GM18951 (cell line): ENCODE results near the gene FAM124A.

ENCODE experiments used
- POLR2A ChIP-seq: IDR thresholded peaks from 4 replicates; pipeline ENCODE4 v1.6.1; 2011; ENCODE audit warnings: mild to moderate bottlenecking; ENCODE audit not compliant: insufficient read length, insufficient read depth; ENCODE audit errors: extremely low read depth
- in situ Hi-C: fragments of 300-500 bp; cut with MboI; formaldehyde crosslinking; loops from one replicate; pipeline ENCODE4 v1.12.0; 2022; ENCODE audit warnings: low sequenced_read_pairs, mixed read lengths, inconsistent platforms; ENCODE audit not compliant: unreplicated experiment

FAM124A gene

DNA sequence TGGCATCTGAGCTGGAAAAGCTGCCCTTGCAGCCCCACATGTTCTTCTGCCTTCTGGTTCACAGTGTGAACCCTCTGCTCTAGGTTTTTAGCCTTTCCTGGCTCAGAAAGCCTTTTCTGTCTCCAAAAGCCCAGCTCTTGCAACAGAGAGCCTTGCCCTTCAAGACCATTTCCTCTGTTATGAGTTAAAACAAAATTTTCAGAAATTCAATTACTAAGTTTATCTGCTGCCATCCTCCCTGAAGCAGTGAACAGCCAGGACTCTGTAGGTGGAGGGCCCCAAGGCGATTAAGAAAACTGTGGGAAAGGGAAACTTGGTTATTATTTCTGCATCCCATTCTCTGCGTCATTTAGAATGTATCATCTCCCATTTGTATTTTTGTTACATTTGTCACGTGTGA, 18.8 kb downstream of the FAM124A start:
- TF ChIP-seq POLR2A: no peak
- in situ Hi-C loops: no loop called here

DNA sequence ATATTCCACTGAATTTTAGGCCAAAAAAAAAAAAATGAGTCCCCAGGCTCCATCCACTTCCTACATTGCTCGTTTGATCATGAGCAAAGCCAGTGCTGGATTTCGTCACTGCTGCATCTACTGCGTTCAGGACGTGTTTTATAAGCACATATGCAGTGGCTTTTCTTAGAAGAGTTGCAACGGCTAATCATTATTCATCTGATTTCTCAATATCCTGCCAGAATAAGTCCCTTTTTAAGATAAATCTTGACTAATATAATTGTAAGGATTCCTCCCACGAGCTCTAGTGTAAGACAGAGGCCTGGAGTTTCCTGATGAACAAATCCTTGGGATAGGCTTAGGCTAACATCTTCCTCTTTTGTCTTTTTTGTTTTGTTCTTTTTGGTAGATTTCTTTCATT, 19.5 kb downstream of the FAM124A start:
- no peak for TF ChIP-seq POLR2A
- in situ Hi-C loops: no loop called here

DNA sequence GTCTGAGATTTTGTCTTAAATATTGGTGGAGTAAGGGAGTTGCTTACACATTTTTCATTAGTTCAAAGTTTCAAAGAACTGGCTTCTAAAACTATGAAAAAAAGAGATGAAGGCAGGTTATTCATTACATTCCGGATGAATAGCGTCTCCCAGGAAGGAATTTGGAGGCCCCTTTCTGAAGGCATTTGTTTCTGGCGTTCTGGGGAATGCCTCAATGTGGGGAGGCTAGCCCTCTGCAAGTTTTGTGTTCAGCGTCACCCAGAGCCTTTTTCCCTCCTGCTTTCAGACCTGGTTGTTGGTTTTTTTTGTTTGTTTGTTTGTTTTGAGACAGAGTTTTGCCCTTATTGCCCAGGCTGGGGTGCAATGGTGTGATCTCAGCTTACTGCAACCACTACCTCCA, 21.0 kb downstream of the FAM124A start:
- in situ Hi-C loops: no loop called here

DNA sequence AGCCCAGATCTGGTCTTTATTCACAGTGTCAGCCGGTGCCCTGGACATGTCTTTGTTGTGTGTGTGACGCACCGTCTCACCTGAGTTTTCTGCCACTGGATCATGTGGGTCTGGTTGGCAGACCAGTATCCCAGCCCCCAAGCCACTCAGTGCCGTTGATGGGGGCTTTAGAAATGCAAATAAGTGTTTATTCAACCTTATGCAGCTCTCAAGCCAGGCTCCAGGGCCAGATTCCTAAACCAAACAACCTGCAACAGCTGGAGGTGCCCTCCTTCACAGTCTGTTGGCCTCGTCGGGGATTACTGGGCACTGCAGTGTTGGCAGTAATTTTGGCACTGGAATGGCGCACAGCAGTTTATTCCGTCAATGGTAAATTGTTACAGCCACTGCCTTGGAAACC, 21.6 kb downstream of the FAM124A start:
- no peak for TF ChIP-seq POLR2A
- in situ Hi-C loops: no loop called here

More for the DNA sequence above, 21.0 kb downstream of the FAM124A start:
- no peak for TF ChIP-seq POLR2A

DNA sequence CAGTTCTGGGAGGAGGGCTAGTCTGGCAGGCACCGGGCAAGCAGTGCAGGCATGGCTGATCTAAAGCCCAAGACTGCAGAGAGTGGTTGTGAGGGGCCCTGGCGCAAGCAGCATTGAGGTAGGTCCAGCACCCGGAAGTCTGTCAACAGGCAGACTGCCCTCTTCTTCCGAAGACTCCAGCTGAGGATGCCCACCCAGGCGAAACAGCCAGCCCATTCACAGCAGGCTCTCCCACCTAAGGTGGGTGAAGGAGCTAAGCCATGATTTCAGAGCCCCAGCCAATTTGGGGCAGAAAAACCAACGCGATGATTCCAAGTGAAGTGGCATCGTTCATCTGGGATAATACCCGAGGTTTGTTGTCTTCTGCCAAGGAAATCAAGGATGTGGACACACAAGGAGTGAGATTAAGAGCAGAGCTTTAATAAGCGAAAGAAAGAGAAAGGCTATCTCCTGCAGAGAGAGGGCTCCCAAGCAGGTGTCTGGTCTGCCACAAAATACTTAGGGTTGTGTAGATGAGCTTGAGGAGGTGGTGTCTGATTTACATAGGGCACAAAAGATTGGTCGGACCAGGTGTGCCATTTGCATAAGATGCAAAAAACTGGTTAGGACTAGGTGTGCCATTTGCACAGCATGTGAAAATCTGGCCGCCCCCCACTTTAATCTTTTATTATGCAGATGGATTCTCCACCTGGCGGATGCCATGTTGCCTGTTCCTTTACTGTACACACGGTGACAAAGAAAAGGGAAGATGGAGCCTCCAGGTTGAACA, 22.6 kb downstream of the FAM124A start:
- TF ChIP-seq POLR2A: no peak
- in situ Hi-C loops: no loop called here

DNA sequence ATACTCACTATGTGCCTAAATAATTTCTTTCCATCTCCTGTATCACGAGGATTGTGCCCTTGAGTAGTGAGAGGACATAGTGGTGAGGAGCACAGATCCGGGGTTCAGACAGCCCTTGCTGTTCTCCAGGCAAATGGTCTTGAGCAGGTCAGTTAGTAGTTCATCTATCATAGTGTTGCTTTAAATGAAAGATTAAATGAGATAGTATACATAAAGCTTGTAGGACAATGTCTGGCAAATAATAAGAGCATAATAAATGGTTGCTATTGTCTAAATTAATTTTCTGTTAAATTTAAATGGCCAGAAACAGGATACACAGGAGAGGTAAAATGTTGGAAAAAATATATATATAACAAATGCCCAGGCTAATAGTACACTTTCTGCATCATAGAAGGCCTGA, 23.4 kb downstream of the FAM124A start:
- TF ChIP-seq POLR2A: no peak
- in situ Hi-C loops: no loop called here

DNA sequence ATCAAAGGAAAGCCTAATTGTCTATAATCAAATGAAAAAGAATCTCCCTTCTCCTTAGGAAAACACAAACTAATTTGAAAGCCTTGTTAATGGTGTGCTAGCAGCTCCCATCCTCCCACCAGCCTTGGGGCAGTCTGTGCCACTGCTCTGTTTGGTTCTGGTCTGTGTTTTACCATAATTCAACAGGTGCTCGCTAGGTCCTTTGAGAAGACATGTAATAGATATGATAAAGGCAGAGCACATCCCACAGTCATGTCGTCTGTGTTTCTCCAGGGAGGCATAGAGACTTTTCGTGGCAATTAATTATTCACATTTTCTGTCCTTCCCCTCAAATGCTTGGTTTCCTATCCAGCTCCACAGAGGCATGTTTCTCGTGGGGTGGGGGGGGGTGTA, 23.8 kb downstream of the FAM124A start:
- no peak for TF ChIP-seq POLR2A
- in situ Hi-C loops: no loop called here

DNA sequence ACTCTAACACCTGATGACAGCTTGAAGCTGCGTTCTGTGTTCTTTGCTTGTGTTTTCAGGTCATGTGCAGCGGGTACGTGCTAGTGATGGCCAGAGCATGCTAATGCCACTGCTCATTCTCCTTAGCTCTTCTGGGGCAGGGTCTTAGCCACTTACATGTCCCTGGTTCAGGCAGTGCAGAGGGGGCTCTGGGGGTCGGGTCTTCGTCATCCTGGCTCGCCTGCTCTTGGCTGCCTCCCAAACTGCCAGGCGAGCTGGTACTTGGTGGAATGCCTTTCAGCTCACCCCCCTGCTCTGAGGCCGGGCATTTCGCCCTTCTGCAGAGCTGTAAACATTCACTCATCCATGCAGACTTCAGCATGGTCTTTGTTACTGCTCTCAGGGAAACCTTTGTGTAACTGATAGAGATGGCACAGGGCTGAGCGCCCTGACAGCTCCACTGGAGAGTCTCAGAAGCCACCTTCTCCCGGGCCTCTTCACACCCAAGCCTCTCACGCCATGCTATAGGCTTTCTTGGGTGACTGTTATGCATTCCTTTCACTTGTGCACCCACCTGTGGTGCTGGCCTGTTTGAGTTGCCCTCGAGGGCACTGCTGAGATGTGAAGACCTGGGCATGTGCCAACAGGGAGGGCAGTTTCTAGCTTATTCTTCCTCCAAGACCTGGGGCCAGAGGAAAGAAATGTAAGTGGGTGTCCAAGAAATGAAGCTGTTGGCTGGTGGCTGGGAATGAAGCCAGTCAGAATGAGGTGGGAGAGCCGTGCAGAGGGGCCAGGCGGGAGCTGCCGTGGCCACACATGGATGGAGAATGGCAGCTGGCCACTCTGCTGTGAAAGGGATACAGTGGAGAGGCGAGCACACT, 24.4 kb downstream of the FAM124A start:
- no peak for TF ChIP-seq POLR2A
- in situ Hi-C loops: no loop called here

DNA sequence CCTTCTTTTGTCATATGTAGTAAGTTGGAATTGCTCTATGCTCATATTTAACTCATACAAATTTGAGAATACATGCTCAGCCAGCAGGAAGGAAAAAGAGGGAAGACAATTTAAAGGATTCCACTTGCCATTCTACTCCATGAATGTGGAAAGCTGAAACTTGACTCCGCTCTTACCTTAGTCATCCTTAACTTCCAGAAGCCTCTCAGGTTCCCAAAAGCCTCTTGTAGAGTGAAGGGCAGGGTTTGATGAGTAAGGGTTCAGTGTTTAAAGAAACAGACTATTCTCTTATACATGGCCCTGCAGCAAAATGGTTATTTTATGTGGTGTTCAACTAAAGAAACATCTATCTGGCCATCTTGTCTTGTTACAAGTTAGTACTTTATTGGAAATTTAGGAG, 27.1 kb downstream of the FAM124A start:
- in situ Hi-C loops: no loop called here
- no peak for TF ChIP-seq POLR2A

DNA sequence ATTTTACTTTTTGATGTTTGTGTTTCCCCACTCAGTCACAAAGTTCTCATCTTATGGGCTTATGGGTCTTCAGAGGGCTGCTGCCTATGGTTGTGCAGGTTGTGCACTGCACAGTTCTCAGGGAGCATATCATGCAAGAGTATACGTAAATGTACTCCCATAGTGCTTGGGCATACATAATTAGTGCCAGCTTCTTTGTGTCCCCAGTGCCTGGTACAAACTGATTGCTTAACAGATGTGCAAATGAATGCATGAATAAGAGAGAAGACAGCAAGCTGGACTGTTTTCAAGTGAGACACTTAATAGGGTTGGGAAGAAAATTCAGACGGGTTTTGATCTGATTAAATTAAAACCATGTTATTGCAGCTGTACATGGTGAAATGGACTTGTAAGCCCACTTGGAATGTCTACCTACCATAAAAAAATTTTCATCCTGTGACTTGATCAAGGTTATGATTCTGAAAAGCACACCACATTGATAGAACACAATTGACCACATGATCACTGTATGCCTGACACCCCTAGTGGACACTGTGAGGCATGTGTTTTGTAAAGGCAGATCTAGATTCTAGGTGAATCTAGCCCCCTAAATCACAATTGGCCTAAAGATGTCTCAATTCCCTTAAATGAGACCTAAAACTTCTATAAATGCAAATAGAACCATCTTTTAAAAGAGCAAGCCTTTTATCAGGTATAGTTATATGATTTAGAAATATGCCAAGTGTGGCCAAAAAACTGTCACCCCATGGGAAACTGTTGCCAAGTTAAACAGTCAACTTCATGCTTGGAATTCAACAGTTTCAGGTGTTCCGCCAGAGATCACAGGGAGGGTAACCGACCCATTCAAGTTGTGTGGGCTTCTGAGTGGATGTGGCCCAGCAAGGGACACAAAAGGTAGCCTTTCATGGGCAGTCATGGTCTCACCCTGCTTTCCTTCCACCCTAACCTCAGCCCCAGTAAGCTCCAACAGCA, 27.9 kb downstream of the FAM124A start:
- no peak for TF ChIP-seq POLR2A

DNA sequence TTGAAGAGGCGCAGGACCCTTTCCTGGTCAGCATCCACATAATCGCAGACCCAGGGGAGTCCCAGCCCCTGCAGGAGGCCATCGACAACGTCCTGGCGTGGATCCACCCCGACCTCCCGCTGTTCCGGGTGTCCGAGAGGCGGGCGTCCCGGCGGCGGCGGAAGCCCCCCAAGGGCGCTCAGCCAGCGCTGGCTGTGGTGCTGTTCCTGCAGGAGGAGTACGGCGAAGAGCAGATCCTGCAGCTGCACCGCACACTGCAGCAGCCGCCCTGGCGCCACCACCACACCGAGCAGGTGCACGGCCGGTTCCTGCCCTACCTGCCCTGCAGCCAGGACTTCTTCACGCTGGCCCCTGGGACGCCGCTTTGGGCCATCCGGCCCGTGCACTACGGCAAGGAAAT, 29.3 kb downstream of the FAM124A start:
- in situ Hi-C loops: no loop called here
- no peak for TF ChIP-seq POLR2A

More for the DNA sequence above, 27.9 kb downstream of the FAM124A start:
- in situ Hi-C loops: no loop called here

DNA sequence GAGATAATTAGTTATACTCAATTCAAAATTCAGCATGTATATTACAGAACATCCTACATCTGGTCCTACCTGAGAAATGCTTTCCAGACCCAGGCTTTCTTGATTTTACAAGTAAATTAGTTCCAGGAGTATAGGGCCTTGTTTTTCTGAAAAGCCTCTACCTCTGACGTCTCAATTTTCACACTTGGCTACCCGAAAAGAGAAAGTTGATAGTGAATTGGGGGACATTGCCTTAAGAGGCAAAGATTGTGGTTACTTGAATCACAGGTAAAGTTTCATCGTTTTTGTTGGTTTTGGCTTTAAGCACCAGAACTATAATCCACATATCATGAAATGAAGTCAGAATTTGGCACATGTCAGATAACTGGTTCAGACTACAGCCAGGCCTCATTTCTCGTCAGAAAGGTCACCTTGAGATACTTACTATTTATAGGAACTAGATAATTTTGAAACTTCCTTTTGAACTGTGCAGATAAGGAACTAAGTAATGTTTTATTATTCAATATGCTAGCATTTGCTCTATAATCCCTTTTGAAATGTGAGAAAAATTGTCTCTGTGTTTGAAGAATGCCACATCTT, 30.8 kb downstream of the FAM124A start:
- in situ Hi-C loops: no loop called here

DNA sequence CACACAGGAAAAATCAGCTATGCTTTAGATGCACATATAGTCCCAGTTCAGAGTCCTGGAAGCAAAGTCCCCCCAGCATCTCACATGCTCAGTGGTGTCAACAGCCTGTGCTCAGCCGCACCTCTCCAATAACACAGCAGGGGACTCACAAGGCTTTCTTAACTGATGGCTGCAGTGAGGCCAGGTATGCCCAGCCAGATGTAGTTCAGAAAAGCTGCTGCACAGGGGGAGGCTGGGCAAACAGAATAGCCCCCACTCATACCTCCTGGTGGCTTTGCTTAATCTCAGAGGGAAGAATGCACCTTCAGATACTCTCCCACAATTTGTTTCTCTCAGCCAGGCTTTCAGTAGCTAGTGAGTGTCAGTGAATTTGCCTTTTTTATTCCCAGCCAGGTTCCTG, 33.4 kb downstream of the FAM124A start:
- no peak for TF ChIP-seq POLR2A
- in situ Hi-C loops: no loop called here

More for the DNA sequence above, 30.8 kb downstream of the FAM124A start:
- no peak for TF ChIP-seq POLR2A

DNA sequence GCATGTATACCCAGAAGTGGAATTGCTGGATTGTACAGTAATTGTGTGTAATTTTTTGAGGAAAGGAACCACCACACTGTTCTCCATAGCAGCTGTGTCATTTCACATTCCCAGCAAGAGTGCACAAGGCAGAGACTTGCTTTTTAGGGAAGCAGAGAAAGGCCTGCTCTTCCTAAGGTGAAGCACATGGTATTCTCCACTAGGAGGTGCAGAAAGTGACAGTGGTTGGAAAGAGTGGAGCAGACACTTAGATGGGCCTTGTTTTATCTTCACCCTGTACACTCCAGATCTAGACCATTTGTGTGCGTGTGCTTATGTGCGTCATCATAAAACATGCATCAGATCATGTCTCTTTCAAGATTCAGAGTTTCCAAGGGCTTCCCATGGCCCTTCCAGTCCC, 35.0 kb downstream of the FAM124A start:
- in situ Hi-C loops: no loop called here
- no peak for TF ChIP-seq POLR2A
